GM12878 (cell line): ENCODE results near the gene PDCD7.

ENCODE experiments used
- BHLHE40 ChIP-seq, 2 experiments: fragments of 450-650 bp in 1 of 2; IDR thresholded peaks; 2 replicates each; pipeline ENCODE4 v1.6.1; 2011 to 2017; ENCODE audit warnings: low read depth in 2 of 2, borderline replicate concordance in 1 of 2, improper control_type of control experiment in 1 of 2, low read length in 1 of 2, mild to moderate bottlenecking in 1 of 2
- EGR1 ChIP-seq, 2 experiments: IDR thresholded peaks; 1 replicate in 1 of 2; 2 replicates in 1 of 2; pipeline ENCODE4 v1.6.1; 2011 to 2012; ENCODE audit warnings: low read depth in 2 of 2, low read length in 2 of 2, borderline replicate concordance in 1 of 2, mild to moderate bottlenecking in 1 of 2, moderate library complexity in 1 of 2
- IRF4 ChIP-seq: IDR thresholded peaks from 2 replicates; pipeline ENCODE4 v1.6.1; 2011; ENCODE audit warnings: low read depth, low read length
- POLR2A ChIP-seq: IDR thresholded peaks from 2 replicates; pipeline ENCODE4 v1.6.1; 2011; ENCODE audit warnings: low read depth, mild to moderate bottlenecking, low read length
- SPI1 ChIP-seq: IDR thresholded peaks from 2 replicates; pipeline ENCODE4 v1.6.1; 2011; ENCODE audit warnings: low read depth, mild to moderate bottlenecking, low read length, moderate library complexity, borderline replicate concordance; ENCODE audit not compliant: insufficient read depth
- TARDBP ChIP-seq: IDR thresholded peaks from 2 replicates; pipeline ENCODE4 v1.6.1; 2016; ENCODE audit warnings: borderline replicate concordance
- TCF3 ChIP-seq: IDR thresholded peaks from 2 replicates; pipeline ENCODE4 v1.6.1; 2012; ENCODE audit warnings: low read depth, mild to moderate bottlenecking, low read length, borderline replicate concordance; ENCODE audit not compliant: insufficient read depth
- TF ChIP-seq, protein P1 (sequence below): IDR thresholded peaks from 2 replicates; pipeline ENCODE4 v1.6.1; 2012; ENCODE audit warnings: low read depth, low read length, improper control_type of control experiment

DNA sequence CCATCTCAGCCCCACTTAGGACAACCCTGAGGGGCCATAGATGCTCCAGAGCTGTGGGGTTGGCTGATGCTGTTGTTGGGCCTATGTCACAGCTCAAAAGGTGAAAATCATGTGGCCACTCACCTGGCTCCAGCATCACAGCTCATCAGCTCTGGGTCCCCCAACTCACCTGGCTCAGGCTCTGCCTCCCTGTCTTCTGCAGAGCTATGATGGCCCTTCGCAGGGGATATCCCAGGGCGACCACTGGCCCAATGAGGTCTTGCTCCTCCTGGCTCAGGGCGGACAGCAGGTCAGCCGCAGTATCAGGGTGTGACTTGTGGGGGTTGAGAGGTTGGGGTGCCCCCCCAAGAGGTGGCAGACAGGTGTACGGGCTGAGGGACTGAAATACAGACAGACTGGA, 34.3 kb downstream of the PDCD7 start:
- TF ChIP-seq BHLHE40 (IDR thresholded peaks at IDR 0.05; ENCODE audit: borderline replicate concordance in 1 of 2, low read depth in 2 of 2, low read length in 1 of 2) (no peak), TARDBP (no peak), SPI1 (no peak), EGR1 (IDR thresholded peaks at IDR 0.05; ENCODE audit: borderline replicate concordance in 1 of 2, low read depth in 2 of 2, low read length in 2 of 2) (no peak), TCF3 (no peak), IRF4 (no peak), POLR2A (no peak)
- TF ChIP-seq, protein P1, sequence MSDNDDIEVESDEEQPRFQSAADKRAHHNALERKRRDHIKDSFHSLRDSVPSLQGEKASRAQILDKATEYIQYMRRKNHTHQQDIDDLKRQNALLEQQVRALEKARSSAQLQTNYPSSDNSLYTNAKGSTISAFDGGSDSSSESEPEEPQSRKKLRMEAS: no peak
